Neural progenitor cell (in vitro differentiated cells): Measurements from ENCODE around the gene CCDC32. TPM values are rescaled to one million over a fixed set of nuclear protein-coding genes. Genes with fewer than 3 reads are reported as not detected.

Source experiments
- DNase-seq: peaks from one replicate; pipeline ENCODE4 v3.0.0-alpha.2; 2016; ENCODE audit warnings: low spot score
- H2AFZ ChIP-seq: fragments of 200-600 bp; sonication (generic); replicated peaks from 2 replicates; pipeline ENCODE4 v1.6.1; 2016; ENCODE audit warnings: antibody characterized with exemption
- H3F3A ChIP-seq: fragments of 200-600 bp; sonication (generic); 2 replicates; pipeline ENCODE4 v1.6.1; 2016; ENCODE audit warnings: antibody characterized with exemption, low read depth
- H3K27ac ChIP-seq: fragments of 200-600 bp; sonication (generic); 2 replicates; pipeline ENCODE4 v1.5.1; 2016; ENCODE audit warnings: mild to moderate bottlenecking
- H3K27me3 ChIP-seq: fragments of 200-600 bp; sonication (generic); 2 replicates; pipeline ENCODE4 v1.6.1; 2016; ENCODE audit warnings: mild to moderate bottlenecking, moderate library complexity
- H3K36me3 ChIP-seq: fragments of 200-600 bp; sonication (generic); 2 replicates; pipeline ENCODE4 v1.5.1; 2016
- H3K4me1 ChIP-seq: fragments of 200-600 bp; sonication (generic); 2 replicates; pipeline ENCODE4 v1.6.1; 2016; ENCODE audit warnings: mixed run types
- H3K4me2 ChIP-seq: fragments of 200-600 bp; sonication (generic); 2 replicates; pipeline ENCODE4 v1.6.1; 2016
- H3K4me3 ChIP-seq: fragments of 200-600 bp; sonication (generic); 2 replicates; pipeline ENCODE4 v1.5.1; 2016
- H3K79me2 ChIP-seq: fragments of 200-600 bp; sonication (generic); 2 replicates; pipeline ENCODE4 v1.6.1; 2016; ENCODE audit warnings: low read depth
- H3K9ac ChIP-seq: fragments of 200-600 bp; sonication (generic); 2 replicates; pipeline ENCODE4 v1.6.1; 2016
- H3K9me3 ChIP-seq: fragments of 200-600 bp; sonication (generic); 2 replicates; pipeline ENCODE4 v1.5.1; 2016; ENCODE audit warnings: low read depth
- H4K20me1 ChIP-seq: fragments of 200-600 bp; sonication (generic); 2 replicates; pipeline ENCODE4 v1.6.1; 2016; ENCODE audit warnings: low read depth
- H3K27ac Mint-ChIP-seq: 3 replicates; pipeline ENCODE4 v1.8.0; 2021; ENCODE audit warnings: mixed read lengths
- H3K27me3 Mint-ChIP-seq: 2 replicates; pipeline ENCODE4 v1.8.0; 2022; ENCODE audit warnings: low read depth, mild to moderate bottlenecking, inconsistent platforms, moderate library complexity, mixed read lengths; ENCODE audit not compliant: insufficient read depth
- H3K36me3 Mint-ChIP-seq: 3 replicates; pipeline ENCODE4 v1.8.0; 2021; ENCODE audit warnings: mixed read lengths
- H3K4me1 Mint-ChIP-seq: 3 replicates; pipeline ENCODE4 v1.8.0; 2021; ENCODE audit warnings: mixed read lengths
- H3K4me3 Mint-ChIP-seq: 3 replicates; pipeline ENCODE4 v1.8.0; 2021; ENCODE audit warnings: mild to moderate bottlenecking, moderate library complexity, mixed read lengths
- H3K9me3 Mint-ChIP-seq: 3 replicates; pipeline ENCODE4 v1.8.0; 2020; ENCODE audit warnings: mixed read lengths
- CTCF ChIP-seq: fragments of 200-600 bp; sonication (generic); IDR thresholded peaks from 2 replicates; pipeline ENCODE4 v1.5.1; 2017; ENCODE audit warnings: antibody characterized with exemption, mild to moderate bottlenecking
- EZH2 ChIP-seq: fragments of 200-600 bp; sonication (generic); IDR thresholded peaks from 2 replicates; pipeline ENCODE4 v1.6.1; 2017; ENCODE audit warnings: antibody characterized with exemption, mild to moderate bottlenecking, moderate library complexity
- EZH2phosphoT487 ChIP-seq: fragments of 200-600 bp; sonication (generic); IDR thresholded peaks from 2 replicates; pipeline ENCODE4 v1.6.1; 2017; ENCODE audit warnings: antibody characterized with exemption
- total RNA-seq: library from RNA; depleted of rRNA; stranded (reverse); fragments of >200 nt; gene quantifications from 2 replicates; pipeline ENCODE4 v1.2.3, GENCODE V29; 2015; ENCODE audit warnings: low replicate concordance

Gene CCDC32
- total RNA-seq, 1 donor from 2014 or later: 22.4 TPM

GRCh38 chr15:40545457-40545856 lies 19.4 kb downstream of the CCDC32 start:
- Histone ChIP-seq H3K4me1 (no peaks in the 10 kb centered on the region), H3K27ac (no peak overlapping the region), H3K4me3 (no peak overlapping the region), H3K4me2 (no peak overlapping the region), H2AFZ (no peak overlapping the region), H4K20me1 (no peaks in the 10 kb centered on the region), H3K9me3 (no peaks in the 10 kb centered on the region), H3K79me2 (no peaks in the 10 kb centered on the region), H3F3A (no peaks in the 10 kb centered on the region), H3K9ac (no peak overlapping the region), H3K36me3 (no peaks in the 10 kb centered on the region), H3K27me3 (no peaks in the 10 kb centered on the region)
- H3K27me3 Mint-ChIP-seq: peaks cover 3% of the 10 kb centered on the region
- TF ChIP-seq EZH2: no peak
- no peak for TF ChIP-seq EZH2phosphoT487
- no peak for TF ChIP-seq CTCF
- no peak overlapping the region for H3K27ac Mint-ChIP-seq
- no peaks in the 10 kb centered on the region for H3K9me3 Mint-ChIP-seq
- H3K36me3 Mint-ChIP-seq: peaks cover 3% of the 10 kb centered on the region
- H3K4me3 Mint-ChIP-seq: no peak overlapping the region
- no peak for DNase-seq
- peaks cover 2% of the 10 kb centered on the region for H3K4me1 Mint-ChIP-seq

GRCh38 chr15:40543631-40544294 lies 21.1 kb downstream of the CCDC32 start:
- Mint-ChIP-seq H3K27ac (no peak overlapping the region), H3K4me3 (no peak overlapping the region), H3K27me3 (peaks cover 3% of the 10 kb centered on the region), H3K36me3 (no peaks in the 10 kb centered on the region), H3K4me1 (peaks cover 11% of the 10 kb centered on the region), H3K9me3 (no peaks in the 10 kb centered on the region)
- Histone ChIP-seq H2AFZ (no peak overlapping the region), H3K79me2 (no peaks in the 10 kb centered on the region), H4K20me1 (peaks cover 2% of the 10 kb centered on the region), H3K4me2 (no peak overlapping the region), H3F3A (no peaks in the 10 kb centered on the region), H3K27me3 (no peaks in the 10 kb centered on the region), H3K4me3 (no peak overlapping the region), H3K27ac (no peak overlapping the region), H3K36me3 (no peaks in the 10 kb centered on the region), H3K4me1 (no peaks in the 10 kb centered on the region), H3K9me3 (no peaks in the 10 kb centered on the region), H3K9ac (no peak overlapping the region)
- no peak for DNase-seq
- no peak for TF ChIP-seq EZH2phosphoT487
- no peak for TF ChIP-seq CTCF
- TF ChIP-seq EZH2: no peak

- Mint-ChIP-seq H3K4me3 (no peak overlapping the region), H3K27me3 (peaks cover 5% of the 10 kb centered on the region), H3K9me3 (no peaks in the 10 kb centered on the region), H3K36me3 (no peaks in the 10 kb centered on the region), H3K27ac (no peak overlapping the region), H3K4me1 (peaks cover 15% of the 10 kb centered on the region)
- H4K20me1 ChIP-seq: peaks cover 2% of the 10 kb centered on the region
- H3K36me3 ChIP-seq: no peaks in the 10 kb centered on the region
- no peaks in the 10 kb centered on the region for H3K79me2 ChIP-seq
- no peaks in the 10 kb centered on the region for H3K4me1 ChIP-seq
- no peak overlapping the region for H2AFZ ChIP-seq
- H3F3A ChIP-seq: no peaks in the 10 kb centered on the region
- no peak overlapping the region for H3K9ac ChIP-seq
- H3K4me2 ChIP-seq: no peak overlapping the region
- no peak overlapping the region for H3K27ac ChIP-seq
- no peaks in the 10 kb centered on the region for H3K9me3 ChIP-seq
- no peak for TF ChIP-seq EZH2phosphoT487
- TF ChIP-seq CTCF: no peak
- no peak for TF ChIP-seq EZH2
- H3K4me3 ChIP-seq: no peak overlapping the region
- H3K27me3 ChIP-seq: no peaks in the 10 kb centered on the region
- no peak for DNase-seq
Observed at GRCh38 chr15:40543082-40543481, 21.8 kb downstream of the CCDC32 start.
